Sigmoid colon (tissue), 4 donors: ENCODE results near the gene KCTD15.

Experiments used
- POLR2A ChIP-seq, 2 donors: fragments of 450-650 bp; IDR thresholded peaks; one replicate each; pipeline ENCODE4 v1.6.1; 2016; ENCODE audit warnings: antibody characterized with exemption in 2 of 2, mild to moderate bottlenecking in 2 of 2, moderate library complexity in 2 of 2
- POLR2AphosphoS5 ChIP-seq, 4 donors: sonication (generic); formaldehyde crosslinking; IDR thresholded peaks; one replicate each; pipeline ENCODE4 v1.6.1; 2017; ENCODE audit warnings: antibody characterized with exemption in 4 of 4
- TF ChIP-seq, protein P1 (sequence below), 4 experiments: fragments of 450-650 bp in 3 of 4; fragments of 200-600 bp in 1 of 4; IDR thresholded peaks; one replicate each; pipeline ENCODE4 v1.5.1; 2016 to 2019; ENCODE audit warnings: antibody characterized with exemption in 4 of 4, mild to moderate bottlenecking in 3 of 4, moderate library complexity in 2 of 4

DNA sequence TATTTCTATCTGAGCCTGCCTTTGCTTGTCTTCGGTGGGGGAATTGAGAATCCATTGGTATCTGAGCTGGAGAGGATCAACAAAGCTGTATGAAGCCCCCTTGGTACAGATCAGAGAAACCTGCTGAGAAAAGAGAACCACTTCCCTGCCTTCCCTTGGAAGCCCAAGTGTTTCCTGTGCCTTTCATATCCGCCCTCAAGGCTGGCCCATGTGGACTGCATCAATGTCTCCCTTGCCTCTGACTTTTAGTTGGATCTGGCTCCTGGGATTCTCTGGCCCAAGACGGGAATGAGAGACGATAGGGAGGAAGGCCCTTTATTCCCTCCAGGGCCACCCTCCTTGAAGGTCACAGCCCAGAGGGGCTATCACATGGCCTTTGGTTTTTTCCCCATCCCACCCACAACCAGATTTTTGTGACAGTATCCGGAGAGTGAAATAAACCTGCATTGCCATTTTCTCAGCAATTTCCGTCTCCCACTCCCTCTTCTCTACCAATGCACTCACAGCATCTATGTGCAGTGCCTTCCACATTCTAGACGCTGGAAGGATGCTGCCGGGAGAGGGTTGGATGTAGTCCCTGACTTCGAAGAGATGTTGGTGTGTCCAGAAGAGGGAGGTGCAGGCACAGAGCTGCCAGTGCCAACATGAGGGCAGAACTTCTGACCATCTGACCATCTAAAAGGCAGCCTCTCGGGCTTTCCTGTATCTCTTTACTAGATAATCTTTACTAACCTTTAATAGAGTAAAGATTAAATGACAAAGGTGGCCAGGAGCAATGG lies 63.8 kb downstream of the KCTD15 start:
- TF ChIP-seq, protein P1, sequence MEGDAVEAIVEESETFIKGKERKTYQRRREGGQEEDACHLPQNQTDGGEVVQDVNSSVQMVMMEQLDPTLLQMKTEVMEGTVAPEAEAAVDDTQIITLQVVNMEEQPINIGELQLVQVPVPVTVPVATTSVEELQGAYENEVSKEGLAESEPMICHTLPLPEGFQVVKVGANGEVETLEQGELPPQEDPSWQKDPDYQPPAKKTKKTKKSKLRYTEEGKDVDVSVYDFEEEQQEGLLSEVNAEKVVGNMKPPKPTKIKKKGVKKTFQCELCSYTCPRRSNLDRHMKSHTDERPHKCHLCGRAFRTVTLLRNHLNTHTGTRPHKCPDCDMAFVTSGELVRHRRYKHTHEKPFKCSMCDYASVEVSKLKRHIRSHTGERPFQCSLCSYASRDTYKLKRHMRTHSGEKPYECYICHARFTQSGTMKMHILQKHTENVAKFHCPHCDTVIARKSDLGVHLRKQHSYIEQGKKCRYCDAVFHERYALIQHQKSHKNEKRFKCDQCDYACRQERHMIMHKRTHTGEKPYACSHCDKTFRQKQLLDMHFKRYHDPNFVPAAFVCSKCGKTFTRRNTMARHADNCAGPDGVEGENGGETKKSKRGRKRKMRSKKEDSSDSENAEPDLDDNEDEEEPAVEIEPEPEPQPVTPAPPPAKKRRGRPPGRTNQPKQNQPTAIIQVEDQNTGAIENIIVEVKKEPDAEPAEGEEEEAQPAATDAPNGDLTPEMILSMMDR (IDR thresholded peaks at IDR 0.05): no peak
- no peak for TF ChIP-seq POLR2A (IDR thresholded peaks at IDR 0.05)
- TF ChIP-seq POLR2AphosphoS5 (IDR thresholded peaks at IDR 0.05): no peak
